ENCODE results near the gene RAB17. TPM values are rescaled to one million over a fixed set of nuclear protein-coding genes. Genes with fewer than 3 reads are reported as not detected.

RAB17 gene
- total RNA-seq, 1 experiment from 2014 or later, result 41.8 TPM

DNA sequence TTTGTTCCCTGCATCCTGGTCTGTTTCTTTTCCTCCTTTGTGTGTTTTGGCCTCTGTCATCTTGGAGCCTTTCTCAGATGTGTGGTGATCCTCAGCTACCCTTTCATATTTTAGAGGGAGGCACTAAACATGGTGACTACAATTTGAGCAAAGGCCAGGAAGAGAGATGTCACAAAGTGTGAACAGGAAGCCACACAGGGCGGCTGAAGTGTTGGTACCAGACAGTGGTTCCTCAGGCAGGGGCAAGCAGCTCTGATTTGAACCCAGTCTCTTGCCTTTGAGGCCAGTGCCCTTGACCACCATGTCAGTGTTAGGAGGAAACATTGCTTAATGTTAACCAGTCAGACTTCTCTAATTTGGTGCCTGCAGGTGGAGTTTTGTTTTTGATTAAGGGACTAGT lies 46.0 kb upstream of the RAB17 start:
- no peaks in the 10 kb centered on the region for H3K9me3 ChIP-seq (ENCODE audit: control insufficient read depth in 1 of 2, insufficient read depth in 1 of 2, low read depth in 1 of 2, low read length in 2 of 2)
- H3K4me2 ChIP-seq (ENCODE audit: low read length), result no peak overlapping the region
- no peaks in the 10 kb centered on the region for H3K4me1 ChIP-seq (ENCODE audit: control insufficient read depth in 1 of 2, insufficient read depth in 2 of 2, low read length in 2 of 2)
- POLR2A ChIA-PET, result no interaction called here
- no peak overlapping the region for H3K4me3 ChIP-seq (replicated peaks in 1 of 2; ENCODE audit: low read depth in 1 of 2, low read length in 2 of 2)
- no peak overlapping the region for H2AFZ ChIP-seq (ENCODE audit: low read depth, low read length, poor library complexity, severe bottlenecking)
- no peaks in the 10 kb centered on the region for H3K36me3 ChIP-seq (ENCODE audit: control insufficient read depth in 1 of 2, insufficient read depth in 2 of 2, low read length in 2 of 2)
- DNase-seq (ENCODE audit: low read depth, low spot score) (no peak), ATAC-seq (no peak)
- peaks cover 7% of the 10 kb centered on the region; the same call in 1 of the 2 replicates for H3K27me3 ChIP-seq (ENCODE audit: insufficient read depth, low read length)
- H4K20me1 ChIP-seq (ENCODE audit: insufficient read depth), result no peaks in the 10 kb centered on the region
- CTCF ChIA-PET, result no interaction called here
- no peak overlapping the region for H3K9ac ChIP-seq (ENCODE audit: low read length)
- no TSS peak for BruUV-seq (replicated peaks)
- no peaks in the 10 kb centered on the region for H3K9me2 ChIP-seq (ENCODE audit: insufficient read depth)
- TF ChIP-seq EZH2phosphoT487 (IDR thresholded peaks at IDR 0.05; ENCODE audit: borderline replicate concordance), result no peak
- TF ChIP-seq SIN3A (IDR thresholded peaks at IDR 0.05; ENCODE audit: low read depth), result no peak
- no peak for TF ChIP-seq CTCF (IDR thresholded peaks at IDR 0.05 in 2 of 3, conservative IDR thresholded peaks at IDR 0.05 in 1 of 3; ENCODE audit: borderline replicate concordance in 1 of 3, insufficient read depth in 1 of 3, low read depth in 2 of 3, low read length in 2 of 3)
- TF ChIP-seq CEBPB (IDR thresholded peaks at IDR 0.05; ENCODE audit: low read depth), result no peak
- TF ChIP-seq, protein P1, sequence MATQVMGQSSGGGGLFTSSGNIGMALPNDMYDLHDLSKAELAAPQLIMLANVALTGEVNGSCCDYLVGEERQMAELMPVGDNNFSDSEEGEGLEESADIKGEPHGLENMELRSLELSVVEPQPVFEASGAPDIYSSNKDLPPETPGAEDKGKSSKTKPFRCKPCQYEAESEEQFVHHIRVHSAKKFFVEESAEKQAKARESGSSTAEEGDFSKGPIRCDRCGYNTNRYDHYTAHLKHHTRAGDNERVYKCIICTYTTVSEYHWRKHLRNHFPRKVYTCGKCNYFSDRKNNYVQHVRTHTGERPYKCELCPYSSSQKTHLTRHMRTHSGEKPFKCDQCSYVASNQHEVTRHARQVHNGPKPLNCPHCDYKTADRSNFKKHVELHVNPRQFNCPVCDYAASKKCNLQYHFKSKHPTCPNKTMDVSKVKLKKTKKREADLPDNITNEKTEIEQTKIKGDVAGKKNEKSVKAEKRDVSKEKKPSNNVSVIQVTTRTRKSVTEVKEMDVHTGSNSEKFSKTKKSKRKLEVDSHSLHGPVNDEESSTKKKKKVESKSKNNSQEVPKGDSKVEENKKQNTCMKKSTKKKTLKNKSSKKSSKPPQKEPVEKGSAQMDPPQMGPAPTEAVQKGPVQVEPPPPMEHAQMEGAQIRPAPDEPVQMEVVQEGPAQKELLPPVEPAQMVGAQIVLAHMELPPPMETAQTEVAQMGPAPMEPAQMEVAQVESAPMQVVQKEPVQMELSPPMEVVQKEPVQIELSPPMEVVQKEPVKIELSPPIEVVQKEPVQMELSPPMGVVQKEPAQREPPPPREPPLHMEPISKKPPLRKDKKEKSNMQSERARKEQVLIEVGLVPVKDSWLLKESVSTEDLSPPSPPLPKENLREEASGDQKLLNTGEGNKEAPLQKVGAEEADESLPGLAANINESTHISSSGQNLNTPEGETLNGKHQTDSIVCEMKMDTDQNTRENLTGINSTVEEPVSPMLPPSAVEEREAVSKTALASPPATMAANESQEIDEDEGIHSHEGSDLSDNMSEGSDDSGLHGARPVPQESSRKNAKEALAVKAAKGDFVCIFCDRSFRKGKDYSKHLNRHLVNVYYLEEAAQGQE (IDR thresholded peaks at IDR 0.05; ENCODE audit: low read depth), result no peak
- TF ChIP-seq ZFX (IDR thresholded peaks at IDR 0.05), result no peak
- TF ChIP-seq, protein P2, sequence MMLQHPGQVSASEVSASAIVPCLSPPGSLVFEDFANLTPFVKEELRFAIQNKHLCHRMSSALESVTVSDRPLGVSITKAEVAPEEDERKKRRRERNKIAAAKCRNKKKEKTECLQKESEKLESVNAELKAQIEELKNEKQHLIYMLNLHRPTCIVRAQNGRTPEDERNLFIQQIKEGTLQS (IDR thresholded peaks at IDR 0.05), result no peak
- no peak overlapping the region for H3K27ac ChIP-seq (ENCODE audit: low read depth, low read length)
- intact Hi-C loops (cut with micrococcal nuclease), result no loop called here
- RAD21 ChIA-PET (ENCODE audit: low non-redundant PET in 1 of 2, low total read pairs in 2 of 2, uncharacterized antibody in 2 of 2, unreplicated experiment in 2 of 2), result no interaction called here
- H3K79me2 ChIP-seq (ENCODE audit: insufficient read depth, low read length), result no peaks in the 10 kb centered on the region
